Measurements from ENCODE around the gene RBM4B. TPM values are rescaled to one million over a fixed set of nuclear protein-coding genes. Genes with fewer than 3 reads are reported as not detected.

The RBM4B gene
- total RNA-seq, 1 experiment from 2014 or later, result 9.5 TPM

GRCh38 chr11:66692446-66692845 lies 14.8 kb upstream of the RBM4B start:
- no peak overlapping the region for H3K27ac Mint-ChIP-seq (ENCODE audit: low read depth, unreplicated experiment)

GRCh38 chr11:66691311-66691980 lies 13.8 kb upstream of the RBM4B start:
- CTCF ChIA-PET, result interaction anchor here (1.4 to 9.4 kb wide), 2 partner anchors 143 to 270 kb away, joined by 3 to 78 read pairs; no protein-coding TSS in a partner anchor
- no peak overlapping the region for H3K27ac Mint-ChIP-seq (ENCODE audit: low read depth, unreplicated experiment)
- POLR2A ChIA-PET, result interaction anchor here (0.8 to 1.4 kb wide), 3 partner anchors 14 to 152 kb away, joined by 3 read pairs; partner anchors contain the start of genes RBM4B and RCE1
- TF ChIP-seq, protein P1, sequence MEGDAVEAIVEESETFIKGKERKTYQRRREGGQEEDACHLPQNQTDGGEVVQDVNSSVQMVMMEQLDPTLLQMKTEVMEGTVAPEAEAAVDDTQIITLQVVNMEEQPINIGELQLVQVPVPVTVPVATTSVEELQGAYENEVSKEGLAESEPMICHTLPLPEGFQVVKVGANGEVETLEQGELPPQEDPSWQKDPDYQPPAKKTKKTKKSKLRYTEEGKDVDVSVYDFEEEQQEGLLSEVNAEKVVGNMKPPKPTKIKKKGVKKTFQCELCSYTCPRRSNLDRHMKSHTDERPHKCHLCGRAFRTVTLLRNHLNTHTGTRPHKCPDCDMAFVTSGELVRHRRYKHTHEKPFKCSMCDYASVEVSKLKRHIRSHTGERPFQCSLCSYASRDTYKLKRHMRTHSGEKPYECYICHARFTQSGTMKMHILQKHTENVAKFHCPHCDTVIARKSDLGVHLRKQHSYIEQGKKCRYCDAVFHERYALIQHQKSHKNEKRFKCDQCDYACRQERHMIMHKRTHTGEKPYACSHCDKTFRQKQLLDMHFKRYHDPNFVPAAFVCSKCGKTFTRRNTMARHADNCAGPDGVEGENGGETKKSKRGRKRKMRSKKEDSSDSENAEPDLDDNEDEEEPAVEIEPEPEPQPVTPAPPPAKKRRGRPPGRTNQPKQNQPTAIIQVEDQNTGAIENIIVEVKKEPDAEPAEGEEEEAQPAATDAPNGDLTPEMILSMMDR (IDR thresholded peaks at IDR 0.05; ENCODE audit: unreplicated experiment), result no peak
- peaks cover 53% of the 10 kb centered on the region for H3K36me3 Mint-ChIP-seq (ENCODE audit: insufficient read depth, unreplicated experiment)
- no peak for DNase-seq (ENCODE audit: unreplicated experiment)
- no peaks in the 10 kb centered on the region for H3K9me3 Mint-ChIP-seq (ENCODE audit: unreplicated experiment)
- intact Hi-C loops (cut with micrococcal nuclease), result loop anchor here (5.0 kb wide), 1 partner anchor 126 kb away; no protein-coding TSS in a partner anchor
- no peaks in the 10 kb centered on the region for H3K27me3 Mint-ChIP-seq (ENCODE audit: insufficient read depth, unreplicated experiment)
- no peaks in the 10 kb centered on the region for H3K4me1 Mint-ChIP-seq (ENCODE audit: insufficient read depth, unreplicated experiment)
- no peak overlapping the region for H3K4me3 Mint-ChIP-seq (ENCODE audit: unreplicated experiment)
- no TSS peak for BruUV-seq (replicated peaks)

More at GRCh38 chr11:66692446-66692845, 14.8 kb upstream of the RBM4B start:
- no peak for DNase-seq (ENCODE audit: unreplicated experiment)
- Mint-ChIP-seq H3K27me3 (ENCODE audit: insufficient read depth, unreplicated experiment) (no peaks in the 10 kb centered on the region), H3K4me3 (ENCODE audit: unreplicated experiment) (no peak overlapping the region), H3K36me3 (ENCODE audit: insufficient read depth, unreplicated experiment) (peaks cover 54% of the 10 kb centered on the region), H3K9me3 (ENCODE audit: unreplicated experiment) (no peaks in the 10 kb centered on the region), H3K4me1 (ENCODE audit: insufficient read depth, unreplicated experiment) (no peaks in the 10 kb centered on the region)
- BruUV-seq (replicated peaks), result no TSS peak
- intact Hi-C loops (cut with micrococcal nuclease), result loop anchor here (5.0 kb wide), 1 partner anchor 125 kb away; no protein-coding TSS in a partner anchor
- ChIA-PET POLR2A (interaction anchor here (0.6 to 1.4 kb wide), 5 partner anchors 14 to 148 kb away, joined by 3 to 4 read pairs (median 3); partner anchors contain the start of gene RBM4B), CTCF (interaction anchor here (0.6 to 9.4 kb wide), 5 partner anchors 16 to 152 kb away, joined by 3 to 78 read pairs (median 3); no protein-coding TSS in a partner anchor)
- TF ChIP-seq, protein P1 (IDR thresholded peaks at IDR 0.05; ENCODE audit: unreplicated experiment), result no peak

DNA sequence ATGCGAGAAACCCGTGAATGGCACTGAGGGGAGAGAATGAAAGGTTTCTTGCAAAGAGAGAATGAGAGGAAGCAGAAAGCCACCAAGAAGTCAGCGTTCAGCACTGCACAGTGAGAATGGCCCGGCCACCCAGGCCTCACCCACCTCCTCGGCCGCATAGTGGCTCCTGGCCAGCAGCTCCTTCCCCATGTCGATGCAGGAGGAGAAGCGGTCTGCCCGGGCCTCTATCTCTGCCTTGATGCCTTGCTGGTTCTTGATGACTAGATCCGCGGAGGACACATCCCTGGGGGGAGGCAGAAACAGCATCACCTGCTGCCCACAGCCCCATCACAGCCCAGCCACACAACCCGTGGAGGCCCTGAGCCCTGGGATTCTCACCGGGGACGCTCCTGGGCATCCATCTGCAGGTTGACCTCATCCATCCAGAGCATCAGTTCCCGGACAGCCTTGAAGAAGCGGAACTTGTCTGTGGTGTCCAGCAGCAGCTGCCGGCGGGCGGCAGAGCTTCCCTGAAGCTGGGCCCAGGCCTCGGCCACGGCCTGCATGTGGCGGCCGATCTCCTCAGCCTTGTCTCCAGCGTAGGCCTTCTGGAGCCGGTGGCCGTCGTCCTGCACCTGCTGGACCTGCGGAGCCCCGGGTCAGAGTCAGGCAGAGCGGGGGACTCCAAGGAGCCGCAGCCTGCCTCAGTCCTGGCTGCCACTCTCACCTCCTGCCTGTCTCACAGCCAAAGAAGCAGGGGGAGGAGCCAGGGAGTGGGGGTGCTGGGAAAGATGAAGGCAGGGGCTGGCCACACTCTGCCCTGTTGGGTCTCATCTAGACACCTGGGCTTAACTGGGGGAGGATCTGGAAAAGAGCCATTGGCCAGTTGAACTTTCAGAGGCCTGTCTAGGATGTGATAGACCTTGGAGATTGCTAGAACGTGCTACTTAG lies 12.2 kb upstream of the RBM4B start:
- ChIA-PET CTCF (interaction anchor here (0.7 to 1.4 kb wide), 3 partner anchors 11 to 268 kb away, joined by 3 read pairs; no protein-coding TSS in a partner anchor), POLR2A (interaction anchor here (0.6 to 1.0 kb wide), 2 partner anchors 8 to 79 kb away, joined by 3 read pairs; no protein-coding TSS in a partner anchor)
- H3K36me3 Mint-ChIP-seq (ENCODE audit: insufficient read depth, unreplicated experiment), result peaks cover 58% of the 10 kb centered on the region
- H3K27me3 Mint-ChIP-seq (ENCODE audit: insufficient read depth, unreplicated experiment), result no peaks in the 10 kb centered on the region
- no peak for DNase-seq (ENCODE audit: unreplicated experiment)
- no peak overlapping the region for H3K4me3 Mint-ChIP-seq (ENCODE audit: unreplicated experiment)
- H3K4me1 Mint-ChIP-seq (ENCODE audit: insufficient read depth, unreplicated experiment), result no peaks in the 10 kb centered on the region
- intact Hi-C loops (cut with micrococcal nuclease), result loop anchor here (5.0 kb wide), 1 partner anchor 127 kb away; no protein-coding TSS in a partner anchor
- H3K9me3 Mint-ChIP-seq (ENCODE audit: unreplicated experiment), result no peaks in the 10 kb centered on the region
- BruUV-seq (replicated peaks), result no TSS peak
- TF ChIP-seq, protein P1 (IDR thresholded peaks at IDR 0.05; ENCODE audit: unreplicated experiment), result no peak
- H3K27ac Mint-ChIP-seq (ENCODE audit: low read depth, unreplicated experiment), result no peak overlapping the region
